Stimulated activated CD4-positive, alpha-beta T cell treated with anti-CD3 and anti-CD28 coated beads, Interleukin-2, amount 100 ng/mL, for 48 hours (primary cell): ENCODE measurements around the gene RLN1.
"Not testable (repeated sequence)": the region's sequence is repeated elsewhere in the genome, so short reads cannot be mapped to it uniquely, and the experiment has no call there.

Source experiments
- DNase-seq, 2 donors: peaks; one replicate each; pipeline ENCODE4 v3.0.0-alpha.2; 2020

RLN1 gene, protein sequence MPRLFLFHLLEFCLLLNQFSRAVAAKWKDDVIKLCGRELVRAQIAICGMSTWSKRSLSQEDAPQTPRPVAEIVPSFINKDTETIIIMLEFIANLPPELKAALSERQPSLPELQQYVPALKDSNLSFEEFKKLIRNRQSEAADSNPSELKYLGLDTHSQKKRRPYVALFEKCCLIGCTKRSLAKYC

GRCh38 chr9:5338992-5339981, at the start of gene RLN1:
RLN1 (minus strand) TSS chr9:5339876; CDS start chr9:5339746, 130 bp downstream.
- not testable (repeated sequence) for DNase-seq

- peak; percentile 1 to 10 for DNase-seq
Observed at GRCh38 chr9:5389109-5389732, 49.5 kb upstream of the RLN1 start.

DNA sequence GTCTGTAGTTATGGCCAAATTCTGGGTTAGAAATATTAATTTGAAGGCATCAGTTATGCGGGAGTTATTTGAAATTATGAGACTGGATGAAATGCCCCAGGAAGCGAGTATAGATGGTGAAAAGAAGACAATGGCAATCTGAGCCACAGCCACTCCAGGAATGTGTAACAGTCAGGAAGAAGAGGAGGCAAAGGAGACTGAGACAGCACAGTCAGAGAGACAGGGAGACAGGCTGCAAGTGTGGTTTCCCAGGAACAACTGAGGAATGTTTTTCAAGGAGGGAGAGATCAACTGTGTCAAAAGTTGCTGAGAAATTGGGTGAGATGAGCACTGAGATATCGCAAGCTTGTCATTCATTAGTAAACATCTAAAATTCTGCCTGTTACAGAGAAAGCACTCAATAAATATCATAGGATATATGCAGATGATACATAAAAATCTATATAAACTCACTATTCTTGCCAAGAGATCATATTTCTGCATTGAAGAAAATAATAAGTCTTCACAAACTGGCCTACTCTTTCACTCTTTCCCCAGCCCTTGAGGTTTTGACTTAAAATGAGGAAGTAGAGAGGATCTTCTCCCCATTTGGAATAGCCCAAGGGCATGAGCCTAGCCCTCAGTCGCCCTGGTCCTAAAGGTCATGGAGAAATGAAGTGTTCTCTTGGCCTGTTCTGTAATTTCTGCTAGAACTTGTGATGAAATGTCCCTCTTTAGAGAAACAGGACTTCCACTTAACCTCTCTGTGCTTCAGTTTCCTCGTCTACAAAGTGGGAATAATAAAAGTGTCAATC, 48.5 kb upstream of the RLN1 start:
- no peak for DNase-seq

DNA sequence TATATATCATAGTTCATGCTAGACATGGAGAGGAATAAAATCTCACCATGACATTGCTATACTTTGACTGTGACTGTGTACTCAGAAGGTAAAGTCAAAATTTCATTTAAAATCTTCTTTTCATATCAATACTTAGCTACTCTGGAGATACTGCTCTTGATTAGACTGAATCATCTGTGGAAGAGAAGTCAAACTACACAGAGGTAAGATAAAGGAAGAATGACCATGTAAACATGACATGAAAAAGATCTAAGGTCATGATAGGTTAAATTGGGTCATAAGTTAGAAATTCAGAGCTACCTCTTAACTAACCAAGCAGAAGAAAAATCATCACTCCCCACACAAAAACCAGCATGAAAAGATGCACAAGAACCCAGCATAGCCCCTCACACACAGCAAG, 44.8 kb upstream of the RLN1 start:
- no peak for DNase-seq

- no peak for DNase-seq
Observed at GRCh38 chr9:5382479-5382878, 42.8 kb upstream of the RLN1 start.

GRCh38 chr9:5375790-5376477, 36.3 kb upstream of the RLN1 start:
- DNase-seq, result no peak

DNA sequence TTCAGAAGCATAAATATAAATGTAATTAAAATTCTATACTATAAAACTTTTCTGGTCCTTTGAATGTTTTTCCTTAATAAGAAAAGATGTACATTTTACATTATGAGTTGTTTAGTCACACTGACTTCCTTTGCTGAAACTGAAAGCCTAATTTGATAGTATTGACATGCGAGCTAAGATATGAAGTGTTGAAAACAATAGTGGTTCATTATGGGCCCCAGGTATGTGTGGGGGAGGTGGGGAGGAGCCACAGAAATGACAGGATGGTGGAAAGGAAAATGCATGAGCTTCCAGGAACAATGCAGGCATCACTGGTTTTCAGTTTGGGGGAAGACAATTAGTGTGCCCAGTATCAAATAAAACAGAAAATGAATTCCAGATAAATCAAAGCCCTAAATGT, 35.4 kb upstream of the RLN1 start:
- DNase-seq, result peak in 1 of 2 donors; percentile 12

DNA sequence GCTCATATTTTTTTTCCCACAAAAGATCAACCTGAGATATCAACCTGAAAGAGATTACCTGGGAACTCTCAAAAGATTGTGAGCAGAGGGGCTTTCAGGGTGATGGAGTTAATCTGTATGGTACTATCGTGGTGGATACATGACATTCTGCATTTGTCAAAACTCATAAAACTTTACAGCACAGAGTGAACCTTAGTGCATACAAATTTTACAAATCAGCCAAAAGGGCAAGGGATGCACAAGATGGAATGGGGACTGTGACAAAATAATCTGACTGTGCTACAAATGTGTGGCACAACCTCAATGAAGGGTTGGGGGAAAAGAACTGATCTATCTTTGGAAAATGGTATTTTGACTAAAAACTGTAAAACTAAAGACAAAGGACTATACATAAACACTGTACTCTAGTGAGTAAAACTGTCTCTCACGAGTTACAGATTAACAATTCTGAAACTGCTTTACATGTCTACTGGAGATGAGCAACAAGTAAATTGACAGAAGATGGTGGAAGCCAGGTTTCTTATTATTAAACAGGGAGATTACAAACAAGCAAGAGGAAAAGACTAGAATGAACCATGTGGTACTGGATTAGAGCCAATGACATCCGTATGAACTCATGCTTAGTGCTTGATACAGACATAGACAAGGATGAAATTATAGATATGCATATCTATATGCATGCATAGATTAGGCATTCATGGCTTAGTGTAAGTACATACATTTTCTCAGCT, 24.8 kb upstream of the RLN1 start:
- no peak for DNase-seq

DNA sequence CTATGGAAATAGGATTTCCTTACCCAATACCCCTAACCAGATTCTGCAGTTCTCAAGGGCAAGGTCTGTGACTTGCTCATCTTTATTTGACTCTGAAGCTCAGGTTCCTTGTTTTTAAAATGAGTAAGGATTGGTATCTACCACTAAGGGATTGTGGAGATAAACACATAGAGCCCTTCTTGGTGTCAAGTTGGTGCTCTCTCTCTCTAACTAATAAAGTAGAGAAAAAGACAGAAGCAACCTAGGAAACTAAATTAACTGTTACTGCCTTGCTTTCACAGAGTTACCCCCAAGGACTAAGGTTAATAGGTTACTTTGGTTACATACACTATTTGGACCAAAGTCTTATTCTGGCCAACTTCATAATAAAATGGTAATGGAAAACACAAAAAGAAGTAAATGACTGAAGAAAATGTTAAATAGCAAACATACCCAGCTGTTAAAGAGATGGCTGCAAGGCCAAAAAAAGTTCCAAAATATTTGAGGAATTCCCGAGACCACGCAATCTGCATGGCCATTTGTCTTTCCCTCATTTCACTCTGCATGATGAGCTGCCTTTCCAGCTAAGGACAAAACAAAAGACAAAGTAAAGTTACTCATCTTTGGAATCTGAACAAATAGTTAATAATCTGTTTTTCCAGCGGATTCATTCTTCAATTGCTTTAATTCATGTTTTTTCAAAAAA, 21.8 kb upstream of the RLN1 start:
- DNase-seq, result no peak

GRCh38 chr9:5360341-5360740, 20.7 kb upstream of the RLN1 start:
- no peak for DNase-seq

GRCh38 chr9:5357431-5358105, 17.9 kb upstream of the RLN1 start:
- DNase-seq, result no peak

GRCh38 chr9:5355817-5356216, 16.1 kb upstream of the RLN1 start:
- DNase-seq, result no peak

- DNase-seq, result no peak
Observed at GRCh38 chr9:5355226-5355625, 15.6 kb upstream of the RLN1 start.

DNA sequence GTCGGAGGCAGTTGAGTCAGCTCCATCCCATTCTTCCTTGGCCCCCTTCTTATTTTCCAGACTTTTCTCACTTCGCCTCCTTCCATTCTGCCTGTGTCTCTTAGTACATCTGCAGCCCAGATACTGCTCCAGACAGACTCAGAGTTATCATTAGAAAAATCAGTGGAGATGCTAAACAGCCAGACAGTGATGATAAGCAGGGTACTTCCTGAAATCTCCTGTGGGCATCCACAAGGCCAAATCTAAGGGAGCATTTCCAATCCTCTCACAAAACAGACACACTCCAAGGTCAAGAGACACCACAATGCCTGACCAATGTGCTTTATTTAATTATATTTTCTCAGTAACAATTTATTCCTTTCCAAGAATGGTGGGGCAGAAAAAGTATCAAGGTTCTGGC, 14.5 kb upstream of the RLN1 start:
- DNase-seq, result no peak

GRCh38 chr9:5352637-5353248, 13.1 kb upstream of the RLN1 start:
- no peak for DNase-seq

GRCh38 chr9:5336688-5337087, 3.0 kb downstream of the RLN1 start:
- DNase-seq, result no peak

DNA sequence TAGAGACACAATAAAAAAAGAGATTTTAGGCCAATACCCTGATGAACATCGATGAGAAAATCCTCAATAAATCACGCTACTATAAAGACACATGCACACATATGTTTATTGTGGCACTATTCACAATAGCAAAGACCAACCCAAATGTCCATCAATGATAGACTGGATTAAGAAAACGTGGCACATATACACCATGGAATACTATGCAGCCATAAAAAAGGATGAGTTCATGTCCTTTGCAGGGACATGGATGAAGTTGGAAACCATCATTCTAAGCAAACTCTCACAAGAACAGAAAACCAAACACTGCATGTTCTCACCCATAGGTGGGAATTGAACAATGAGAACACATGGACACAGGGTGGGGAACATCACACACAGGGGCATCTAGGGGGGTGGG, 8.4 kb downstream of the RLN1 start:
- DNase-seq, result not testable (repeated sequence)

DNA sequence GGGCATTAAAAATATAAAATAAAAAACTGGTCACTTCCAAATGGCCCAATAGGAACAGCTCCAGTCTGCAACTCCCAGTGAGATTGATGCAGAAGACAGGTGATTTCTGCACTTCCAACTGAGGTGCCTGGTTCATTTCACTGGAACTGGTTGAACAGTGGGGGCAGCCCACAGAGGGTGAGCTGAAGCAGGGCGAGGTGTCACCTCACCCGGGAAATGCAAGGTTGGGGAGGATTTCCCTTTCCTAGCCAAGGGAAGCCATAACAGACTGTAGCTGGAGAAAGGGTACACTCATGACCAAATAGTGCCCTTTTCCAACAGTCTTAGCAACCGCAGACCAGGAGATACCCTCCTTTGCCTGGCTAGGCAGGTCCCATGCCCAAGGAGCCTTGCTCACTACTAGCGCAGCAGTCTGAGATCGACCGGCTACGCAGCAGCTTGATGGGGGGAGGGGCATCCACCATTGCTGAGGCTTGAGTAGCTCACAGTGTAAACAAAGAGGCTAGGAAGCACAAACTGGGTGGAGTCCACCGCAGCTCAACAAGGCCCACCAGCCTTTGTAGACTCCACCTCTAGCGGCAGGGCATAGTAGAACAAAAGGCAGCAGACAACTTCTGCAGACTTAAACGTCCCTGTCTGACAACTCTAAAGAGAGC, 12.7 kb downstream of the RLN1 start:
- DNase-seq, result no peak

GRCh38 chr9:5326187-5326586, 13.5 kb downstream of the RLN1 start:
- no peak for DNase-seq
